ENCODE results near the gene MRPS27.
"Not testable (repeated sequence)": the region's sequence is repeated elsewhere in the genome, so short reads cannot be mapped to it uniquely, and the experiment has no call there.

The MRPS27 gene

DNA sequence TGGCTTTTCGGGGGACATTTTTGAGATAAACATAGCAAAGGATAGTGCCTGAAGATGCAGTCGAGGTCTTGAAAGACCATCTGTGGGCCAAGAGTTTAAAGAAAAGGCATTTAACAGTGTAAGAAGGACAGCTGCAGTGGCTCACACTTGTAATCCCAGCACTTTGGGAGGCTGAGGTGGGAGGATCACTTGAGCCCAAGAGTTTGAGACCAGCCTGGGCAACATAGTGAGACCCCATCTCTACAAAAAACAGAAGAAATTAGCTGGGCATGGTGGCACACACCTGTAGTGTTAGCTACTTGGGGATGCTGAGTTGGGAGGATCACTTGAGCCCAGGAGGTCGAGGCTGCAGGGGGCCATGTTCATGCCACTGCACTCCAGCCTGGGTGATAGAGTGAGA lies 148.9 kb downstream of the MRPS27 start:
- DNase-seq (ENCODE audit: low spot score) = not testable (repeated sequence)

DNA sequence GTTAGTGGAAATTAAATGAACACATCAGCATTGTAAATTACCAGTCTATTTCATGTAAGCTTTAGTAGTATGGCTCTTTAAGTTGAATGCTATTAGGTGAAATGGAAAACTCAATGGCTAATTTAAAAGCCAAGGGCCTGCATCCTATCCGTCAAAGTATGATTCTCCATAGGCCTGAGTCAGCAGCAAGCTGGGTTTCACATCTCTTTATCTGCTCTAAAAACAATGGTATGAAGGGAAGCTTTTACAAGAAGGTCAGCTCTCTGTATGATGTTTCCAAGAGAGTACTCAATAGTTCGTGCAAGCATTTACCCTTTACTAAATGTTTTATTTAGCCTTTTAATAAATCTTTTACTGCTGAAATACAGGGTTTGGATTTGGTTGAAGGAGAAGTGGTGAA lies 149.9 kb downstream of the MRPS27 start:
- DNase-seq (ENCODE audit: low spot score) = no peak

Small RNA genes lying within 50 kb of the gene (small RNA-seq; reads per million reads assigned to genes)
- 0 to 0.09 reads per million in 2 experiments for gene MIR4803
- 0 reads per million in 2 experiments for gene RN7SL153P
